Neural progenitor cell (in vitro differentiated cells): ENCODE measurements around the gene HS6ST3. TPM values are rescaled to one million over a fixed set of nuclear protein-coding genes. Genes with fewer than 3 reads are reported as not detected.

Experiments used
- DNase-seq: peaks from one replicate; pipeline ENCODE4 v3.0.0-alpha.2; 2016; ENCODE audit warnings: low spot score
- H2AFZ ChIP-seq: fragments of 200-600 bp; sonication (generic); replicated peaks from 2 replicates; pipeline ENCODE4 v1.6.1; 2016; ENCODE audit warnings: antibody characterized with exemption
- H3F3A ChIP-seq: fragments of 200-600 bp; sonication (generic); 2 replicates; pipeline ENCODE4 v1.6.1; 2016; ENCODE audit warnings: antibody characterized with exemption, low read depth
- H3K27ac ChIP-seq: fragments of 200-600 bp; sonication (generic); 2 replicates; pipeline ENCODE4 v1.5.1; 2016; ENCODE audit warnings: mild to moderate bottlenecking
- H3K27me3 ChIP-seq: fragments of 200-600 bp; sonication (generic); 2 replicates; pipeline ENCODE4 v1.6.1; 2016; ENCODE audit warnings: mild to moderate bottlenecking, moderate library complexity
- H3K36me3 ChIP-seq: fragments of 200-600 bp; sonication (generic); 2 replicates; pipeline ENCODE4 v1.5.1; 2016
- H3K4me1 ChIP-seq: fragments of 200-600 bp; sonication (generic); 2 replicates; pipeline ENCODE4 v1.6.1; 2016; ENCODE audit warnings: mixed run types
- H3K4me2 ChIP-seq: fragments of 200-600 bp; sonication (generic); 2 replicates; pipeline ENCODE4 v1.6.1; 2016
- H3K4me3 ChIP-seq: fragments of 200-600 bp; sonication (generic); 2 replicates; pipeline ENCODE4 v1.5.1; 2016
- H3K79me2 ChIP-seq: fragments of 200-600 bp; sonication (generic); 2 replicates; pipeline ENCODE4 v1.6.1; 2016; ENCODE audit warnings: low read depth
- H3K9ac ChIP-seq: fragments of 200-600 bp; sonication (generic); 2 replicates; pipeline ENCODE4 v1.6.1; 2016
- H3K9me3 ChIP-seq: fragments of 200-600 bp; sonication (generic); 2 replicates; pipeline ENCODE4 v1.5.1; 2016; ENCODE audit warnings: low read depth
- H4K20me1 ChIP-seq: fragments of 200-600 bp; sonication (generic); 2 replicates; pipeline ENCODE4 v1.6.1; 2016; ENCODE audit warnings: low read depth
- H3K27ac Mint-ChIP-seq: 3 replicates; pipeline ENCODE4 v1.8.0; 2021; ENCODE audit warnings: mixed read lengths
- H3K27me3 Mint-ChIP-seq: 2 replicates; pipeline ENCODE4 v1.8.0; 2022; ENCODE audit warnings: low read depth, mild to moderate bottlenecking, inconsistent platforms, moderate library complexity, mixed read lengths; ENCODE audit not compliant: insufficient read depth
- H3K36me3 Mint-ChIP-seq: 3 replicates; pipeline ENCODE4 v1.8.0; 2021; ENCODE audit warnings: mixed read lengths
- H3K4me1 Mint-ChIP-seq: 3 replicates; pipeline ENCODE4 v1.8.0; 2021; ENCODE audit warnings: mixed read lengths
- H3K4me3 Mint-ChIP-seq: 3 replicates; pipeline ENCODE4 v1.8.0; 2021; ENCODE audit warnings: mild to moderate bottlenecking, moderate library complexity, mixed read lengths
- H3K9me3 Mint-ChIP-seq: 3 replicates; pipeline ENCODE4 v1.8.0; 2020; ENCODE audit warnings: mixed read lengths
- EZH2 ChIP-seq: fragments of 200-600 bp; sonication (generic); IDR thresholded peaks from 2 replicates; pipeline ENCODE4 v1.6.1; 2017; ENCODE audit warnings: antibody characterized with exemption, mild to moderate bottlenecking, moderate library complexity
- EZH2phosphoT487 ChIP-seq: fragments of 200-600 bp; sonication (generic); IDR thresholded peaks from 2 replicates; pipeline ENCODE4 v1.6.1; 2017; ENCODE audit warnings: antibody characterized with exemption
- total RNA-seq: library from RNA; depleted of rRNA; stranded (reverse); fragments of >200 nt; gene quantifications from 2 replicates; pipeline ENCODE4 v1.2.3, GENCODE V29; 2015; ENCODE audit warnings: low replicate concordance
- TF ChIP-seq, protein P1 (sequence below): fragments of 200-600 bp; sonication (generic); IDR thresholded peaks from 2 replicates; pipeline ENCODE4 v1.5.1; 2017; ENCODE audit warnings: antibody characterized with exemption, mild to moderate bottlenecking

Gene HS6ST3
- total RNA-seq, 1 donor from 2014 or later = 0.39 TPM

DNA sequence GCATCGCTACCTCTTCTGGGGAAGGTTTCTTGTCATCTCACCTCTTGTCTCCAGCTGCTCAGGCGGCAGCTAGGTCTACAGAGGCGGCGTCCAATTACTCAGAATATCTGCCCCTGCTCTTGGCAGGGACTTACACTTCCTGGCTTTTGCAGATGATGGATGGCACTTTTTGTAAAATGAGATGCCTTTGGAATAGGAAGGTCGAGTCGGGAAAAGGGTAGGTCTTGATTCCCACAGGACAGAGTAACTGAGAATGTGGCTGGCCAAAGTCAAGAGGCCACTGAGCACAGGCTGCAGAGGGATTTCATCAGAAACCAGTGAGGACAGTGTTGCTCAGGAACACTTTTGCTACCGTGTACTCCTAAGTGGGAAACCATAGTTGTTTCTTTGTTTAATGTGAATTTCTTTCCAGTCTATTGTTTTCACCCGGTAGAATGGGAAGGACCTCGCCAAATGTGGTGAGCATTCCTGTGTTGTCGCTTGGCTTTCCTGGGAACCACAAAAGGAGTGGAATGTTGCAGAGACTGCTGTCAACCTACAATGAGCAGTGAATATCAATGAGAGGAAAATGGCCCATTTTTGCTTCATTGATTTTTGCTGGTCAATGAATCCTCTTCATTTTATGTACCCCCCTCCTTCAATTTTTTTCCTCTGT lies 383.7 kb downstream of the HS6ST3 start:
- no peak overlapping the region for H3K4me3 Mint-ChIP-seq
- H3K27ac Mint-ChIP-seq = peak overlapping the region; percentile 9
- H3K9me3 Mint-ChIP-seq = no peaks in the 10 kb centered on the region
- no peak overlapping the region for H3K4me2 ChIP-seq
- peaks cover 10% of the 10 kb centered on the region for H3K4me1 Mint-ChIP-seq
- TF ChIP-seq EZH2phosphoT487 = no peak
- TF ChIP-seq, protein P1, sequence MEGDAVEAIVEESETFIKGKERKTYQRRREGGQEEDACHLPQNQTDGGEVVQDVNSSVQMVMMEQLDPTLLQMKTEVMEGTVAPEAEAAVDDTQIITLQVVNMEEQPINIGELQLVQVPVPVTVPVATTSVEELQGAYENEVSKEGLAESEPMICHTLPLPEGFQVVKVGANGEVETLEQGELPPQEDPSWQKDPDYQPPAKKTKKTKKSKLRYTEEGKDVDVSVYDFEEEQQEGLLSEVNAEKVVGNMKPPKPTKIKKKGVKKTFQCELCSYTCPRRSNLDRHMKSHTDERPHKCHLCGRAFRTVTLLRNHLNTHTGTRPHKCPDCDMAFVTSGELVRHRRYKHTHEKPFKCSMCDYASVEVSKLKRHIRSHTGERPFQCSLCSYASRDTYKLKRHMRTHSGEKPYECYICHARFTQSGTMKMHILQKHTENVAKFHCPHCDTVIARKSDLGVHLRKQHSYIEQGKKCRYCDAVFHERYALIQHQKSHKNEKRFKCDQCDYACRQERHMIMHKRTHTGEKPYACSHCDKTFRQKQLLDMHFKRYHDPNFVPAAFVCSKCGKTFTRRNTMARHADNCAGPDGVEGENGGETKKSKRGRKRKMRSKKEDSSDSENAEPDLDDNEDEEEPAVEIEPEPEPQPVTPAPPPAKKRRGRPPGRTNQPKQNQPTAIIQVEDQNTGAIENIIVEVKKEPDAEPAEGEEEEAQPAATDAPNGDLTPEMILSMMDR = no peak
- no peak for TF ChIP-seq EZH2
- no peak overlapping the region for H3K9ac ChIP-seq
- no peaks in the 10 kb centered on the region for H3K27me3 Mint-ChIP-seq
- H2AFZ ChIP-seq = no peak overlapping the region
- H3K36me3 Mint-ChIP-seq = no peaks in the 10 kb centered on the region
- H3K4me3 ChIP-seq = no peak overlapping the region
- H3K4me1 ChIP-seq = peaks cover 14% of the 10 kb centered on the region
- H3K36me3 ChIP-seq = no peaks in the 10 kb centered on the region
- peak; percentile 49 for DNase-seq
- H3K27ac ChIP-seq = no peak overlapping the region
- H3K79me2 ChIP-seq = no peaks in the 10 kb centered on the region
- no peaks in the 10 kb centered on the region for H3K27me3 ChIP-seq
- no peaks in the 10 kb centered on the region for H4K20me1 ChIP-seq
- H3K9me3 ChIP-seq = no peaks in the 10 kb centered on the region
- H3F3A ChIP-seq = no peaks in the 10 kb centered on the region

- H3K36me3 Mint-ChIP-seq = no peaks in the 10 kb centered on the region
- no peaks in the 10 kb centered on the region for H3K27me3 ChIP-seq
- TF ChIP-seq EZH2 (no peak), EZH2phosphoT487 (no peak)
- TF ChIP-seq, protein P1 = no peak
- peaks cover 9% of the 10 kb centered on the region for H3K4me1 ChIP-seq
- peaks cover 7% of the 10 kb centered on the region for H3K4me1 Mint-ChIP-seq
- no peaks in the 10 kb centered on the region for H3K9me3 Mint-ChIP-seq
- no peak overlapping the region for H2AFZ ChIP-seq
- H3K27ac ChIP-seq = no peak overlapping the region
- H4K20me1 ChIP-seq = no peaks in the 10 kb centered on the region
- H3K4me2 ChIP-seq = no peak overlapping the region
- no peak overlapping the region for H3K4me3 ChIP-seq
- H3K27me3 Mint-ChIP-seq = no peaks in the 10 kb centered on the region
- H3K27ac Mint-ChIP-seq = peak overlapping the region; percentile 9
- H3K36me3 ChIP-seq = no peaks in the 10 kb centered on the region
- no peaks in the 10 kb centered on the region for H3K79me2 ChIP-seq
- H3K9ac ChIP-seq = no peak overlapping the region
- H3K9me3 ChIP-seq = no peaks in the 10 kb centered on the region
- no peak for DNase-seq
- H3K4me3 Mint-ChIP-seq = no peak overlapping the region
- H3F3A ChIP-seq = no peaks in the 10 kb centered on the region
Observed at GRCh38 chr13:96474181-96474557, 384.3 kb downstream of the HS6ST3 start.

DNA sequence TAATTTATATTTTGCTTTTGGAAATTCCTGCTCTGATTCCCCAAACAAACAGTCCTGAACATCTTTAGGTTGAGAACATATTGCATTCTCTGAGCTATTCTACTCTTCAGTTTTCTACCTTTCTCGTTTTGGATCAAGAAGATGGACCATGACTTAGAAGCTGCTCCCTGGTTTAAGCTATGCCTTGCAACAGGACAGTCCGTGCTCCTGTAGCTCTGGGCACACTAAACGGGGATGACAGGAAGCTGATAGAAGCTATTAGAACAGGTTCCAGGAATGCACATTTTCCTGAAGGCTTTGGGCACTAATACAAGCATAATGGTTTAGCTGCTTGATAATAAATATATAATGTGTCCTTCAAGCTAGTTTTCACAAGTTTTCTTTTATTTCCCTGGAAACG lies 385.2 kb downstream of the HS6ST3 start:
- no peaks in the 10 kb centered on the region for H3K36me3 ChIP-seq
- no peak overlapping the region for H3K27ac ChIP-seq
- no peak overlapping the region for H3K4me3 ChIP-seq
- no peaks in the 10 kb centered on the region for H3K27me3 ChIP-seq
- H3K9me3 ChIP-seq = no peaks in the 10 kb centered on the region
- Mint-ChIP-seq H3K27me3 (no peaks in the 10 kb centered on the region), H3K36me3 (no peaks in the 10 kb centered on the region), H3K9me3 (no peaks in the 10 kb centered on the region), H3K4me1 (peaks cover 7% of the 10 kb centered on the region), H3K4me3 (no peak overlapping the region), H3K27ac (no peak overlapping the region)
- H2AFZ ChIP-seq = no peak overlapping the region
- TF ChIP-seq, protein P1 = no peak
- TF ChIP-seq EZH2 (no peak), EZH2phosphoT487 (no peak)
- H3K79me2 ChIP-seq = no peaks in the 10 kb centered on the region
- no peak overlapping the region for H3K4me2 ChIP-seq
- no peak for DNase-seq
- H3F3A ChIP-seq = no peaks in the 10 kb centered on the region
- no peaks in the 10 kb centered on the region for H4K20me1 ChIP-seq
- no peak overlapping the region for H3K9ac ChIP-seq
- peaks cover 7% of the 10 kb centered on the region for H3K4me1 ChIP-seq
